Caco-2 (cell line): ENCODE measurements around the gene RALGAPA2. TPM values are rescaled to one million over a fixed set of nuclear protein-coding genes. Genes with fewer than 3 reads are reported as not detected.

Experiments used
- BruUV-seq: library from RNA; stranded (reverse); fragments of 400-500 nt; replicated peaks from 2 replicates; lab custom pipeline; 2021; lab: Mats Ljungman, UMichigan
- CTCF ChIA-PET: fragments of 300-600 bp; sonication (Branson Sonifier 250); formaldehyde crosslinking; loops from one replicate; lab custom pipeline; 2022; ENCODE audit warnings: antibody characterized with exemption; lab: Charles Lee
- POLR2A ChIA-PET: fragments of 300-600 bp; sonication (Branson Sonifier 250); formaldehyde crosslinking; loops from one replicate; lab custom pipeline; 2022; ENCODE audit warnings: antibody characterized with exemption; lab: Charles Lee
- DNase-seq, 2 experiments: peaks; one replicate each; pipeline versions ENCODE4 v3.0.0 to v3.0.0-alpha.2; 2020 to 2022
- H3K27me3 ChIP-seq: replicated peaks from 2 replicates; pipeline ENCODE4 v1.6.0; 2011; ENCODE audit warnings: low read length; ENCODE audit not compliant: control insufficient read depth, insufficient read depth
- H3K36me3 ChIP-seq: 2 replicates; pipeline ENCODE4 v1.5.1; 2011; ENCODE audit warnings: low read length; ENCODE audit not compliant: control insufficient read depth, insufficient read depth
- H3K4me1 ChIP-seq: fragments of 250-450 bp; sonication (Bioruptor Pico); 2 replicates; pipeline ENCODE4 v1.5.1; 2020; ENCODE audit warnings: mild to moderate bottlenecking
- H3K4me3 ChIP-seq: 2 replicates; pipeline ENCODE4 v1.5.1; 2011; ENCODE audit warnings: low read depth, mild to moderate bottlenecking, control low read depth, low read length
- H3K9me3 ChIP-seq: fragments of 250-450 bp; sonication (Bioruptor Pico); 2 replicates; pipeline ENCODE4 v1.5.1; 2020; ENCODE audit warnings: mild to moderate bottlenecking, moderate library complexity
- H3K27ac Mint-ChIP-seq: one replicate; pipeline ENCODE4 v1.8.0; 2022; ENCODE audit warnings: mixed read lengths; ENCODE audit not compliant: unreplicated experiment
- H3K27me3 Mint-ChIP-seq: one replicate; pipeline ENCODE4 v1.8.0; 2022; ENCODE audit warnings: mixed read lengths; ENCODE audit not compliant: insufficient read depth, unreplicated experiment
- H3K36me3 Mint-ChIP-seq: one replicate; pipeline ENCODE4 v1.8.0; 2022; ENCODE audit warnings: mild to moderate bottlenecking, mixed read lengths; ENCODE audit not compliant: insufficient read depth, unreplicated experiment
- H3K4me1 Mint-ChIP-seq: one replicate; pipeline ENCODE4 v1.8.0; 2022; ENCODE audit warnings: low read depth, mixed read lengths; ENCODE audit not compliant: unreplicated experiment
- H3K4me3 Mint-ChIP-seq: one replicate; pipeline ENCODE4 v1.8.0; 2022; ENCODE audit warnings: mild to moderate bottlenecking, moderate library complexity, mixed read lengths; ENCODE audit not compliant: unreplicated experiment
- H3K9me3 Mint-ChIP-seq: one replicate; pipeline ENCODE4 v1.8.0; 2022; ENCODE audit warnings: mixed read lengths; ENCODE audit not compliant: unreplicated experiment
- intact Hi-C: fragments of 100-400 bp; cut with micrococcal nuclease; formaldehyde crosslinking; loops from one replicate; pipeline ENCODE4 v1.10.0; 2022; ENCODE audit not compliant: unreplicated experiment
- total RNA-seq: library from RNA; stranded (reverse); gene quantifications from 2 replicates; pipeline ENCODE4 v1.2.3, GENCODE V29; 2022
- TF ChIP-seq, protein P1 (sequence below), 2 experiments: fragments of 200-600 bp in 1 of 2; IDR thresholded peaks; 1 replicate in 1 of 2; 2 replicates in 1 of 2; pipeline versions ENCODE4 v1.5.1 to v1.8.0; 2011 to 2022; ENCODE audit warnings: antibody characterized with exemption in 1 of 2, control low read depth in 1 of 2, inconsistent platforms in 1 of 2, low read depth in 1 of 2, low read length in 1 of 2, mild to moderate bottlenecking in 1 of 2, moderate library complexity in 1 of 2; ENCODE audit not compliant: insufficient read depth in 1 of 2, severe bottlenecking in 1 of 2, unreplicated experiment in 1 of 2

The RALGAPA2 gene
- total RNA-seq, 1 experiment from 2014 or later, result 17.3 TPM

DNA sequence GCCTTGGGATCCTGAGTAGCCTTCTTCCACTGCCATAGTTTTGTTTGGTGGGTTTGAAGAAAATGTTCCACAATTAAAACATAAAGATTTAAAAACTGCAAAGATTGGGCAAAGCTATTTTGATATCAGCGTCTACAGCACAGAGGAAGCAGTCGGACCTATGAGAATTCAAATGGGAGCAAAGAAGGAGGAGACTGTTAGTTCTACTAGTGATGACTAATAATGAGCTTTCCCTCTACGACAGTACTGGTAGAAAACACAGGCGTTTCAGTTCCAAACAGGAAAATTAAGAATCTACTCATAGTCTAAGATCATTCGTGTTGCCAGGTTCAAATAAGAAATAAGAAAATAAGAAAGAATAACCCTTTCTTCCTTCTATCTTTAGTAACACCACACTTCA, 223.4 kb downstream of the RALGAPA2 start:
- no peak for DNase-seq
- Histone ChIP-seq H3K4me3 (no peak overlapping the region), H3K9me3 (no peaks in the 10 kb centered on the region), H3K27me3 (no peaks in the 10 kb centered on the region), H3K36me3 (no peaks in the 10 kb centered on the region), H3K4me1 (no peaks in the 10 kb centered on the region)
- H3K36me3 Mint-ChIP-seq, result no peaks in the 10 kb centered on the region
- ChIA-PET POLR2A (no interaction called here), CTCF (no interaction called here)
- intact Hi-C loops, result loop anchor here (10.0 kb wide), 1 partner anchor 124 kb away; the partner anchor contains the start of gene INSM1
- TF ChIP-seq, protein P1, sequence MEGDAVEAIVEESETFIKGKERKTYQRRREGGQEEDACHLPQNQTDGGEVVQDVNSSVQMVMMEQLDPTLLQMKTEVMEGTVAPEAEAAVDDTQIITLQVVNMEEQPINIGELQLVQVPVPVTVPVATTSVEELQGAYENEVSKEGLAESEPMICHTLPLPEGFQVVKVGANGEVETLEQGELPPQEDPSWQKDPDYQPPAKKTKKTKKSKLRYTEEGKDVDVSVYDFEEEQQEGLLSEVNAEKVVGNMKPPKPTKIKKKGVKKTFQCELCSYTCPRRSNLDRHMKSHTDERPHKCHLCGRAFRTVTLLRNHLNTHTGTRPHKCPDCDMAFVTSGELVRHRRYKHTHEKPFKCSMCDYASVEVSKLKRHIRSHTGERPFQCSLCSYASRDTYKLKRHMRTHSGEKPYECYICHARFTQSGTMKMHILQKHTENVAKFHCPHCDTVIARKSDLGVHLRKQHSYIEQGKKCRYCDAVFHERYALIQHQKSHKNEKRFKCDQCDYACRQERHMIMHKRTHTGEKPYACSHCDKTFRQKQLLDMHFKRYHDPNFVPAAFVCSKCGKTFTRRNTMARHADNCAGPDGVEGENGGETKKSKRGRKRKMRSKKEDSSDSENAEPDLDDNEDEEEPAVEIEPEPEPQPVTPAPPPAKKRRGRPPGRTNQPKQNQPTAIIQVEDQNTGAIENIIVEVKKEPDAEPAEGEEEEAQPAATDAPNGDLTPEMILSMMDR (IDR thresholded peaks at IDR 0.05; ENCODE audit: insufficient read depth in 1 of 2, low read depth in 1 of 2, low read length in 1 of 2, severe bottlenecking in 1 of 2, unreplicated experiment in 1 of 2), result no peak
- H3K4me3 Mint-ChIP-seq, result no peak overlapping the region
- no peaks in the 10 kb centered on the region for H3K27me3 Mint-ChIP-seq
- no TSS peak for BruUV-seq
- H3K4me1 Mint-ChIP-seq, result no peaks in the 10 kb centered on the region
- no peak overlapping the region for H3K27ac Mint-ChIP-seq
- no peaks in the 10 kb centered on the region for H3K9me3 Mint-ChIP-seq

DNA sequence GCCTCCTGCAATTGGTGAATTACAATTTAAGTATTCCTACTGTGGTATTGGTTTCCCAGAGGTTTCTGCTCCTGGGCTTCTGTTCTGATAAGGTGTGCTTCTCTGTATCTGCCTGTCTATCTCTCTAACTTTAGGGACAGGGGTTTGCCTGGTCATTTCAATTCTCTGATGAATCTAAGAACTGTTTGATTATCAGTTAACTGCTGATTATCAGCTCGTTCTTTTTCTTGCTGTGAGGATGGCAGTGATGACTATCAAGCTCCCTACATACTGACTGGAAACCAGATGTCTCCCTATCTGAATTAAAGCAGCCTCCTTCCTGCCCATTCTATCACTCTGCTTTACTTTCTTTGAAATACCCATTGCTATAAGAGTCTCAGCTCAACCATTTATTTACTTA, 224.1 kb downstream of the RALGAPA2 start:
- Histone ChIP-seq H3K4me3 (no peak overlapping the region), H3K9me3 (no peaks in the 10 kb centered on the region), H3K27me3 (no peaks in the 10 kb centered on the region), H3K36me3 (no peaks in the 10 kb centered on the region), H3K4me1 (no peaks in the 10 kb centered on the region)
- no peaks in the 10 kb centered on the region for H3K9me3 Mint-ChIP-seq
- TF ChIP-seq, protein P1 (IDR thresholded peaks at IDR 0.05; ENCODE audit: insufficient read depth in 1 of 2, low read depth in 1 of 2, low read length in 1 of 2, severe bottlenecking in 1 of 2, unreplicated experiment in 1 of 2), result no peak
- DNase-seq, result no peak
- POLR2A ChIA-PET, result no interaction called here
- intact Hi-C loops, result loop anchor here (10.0 kb wide), 1 partner anchor 124 kb away; the partner anchor contains the start of gene INSM1
- no TSS peak for BruUV-seq
- H3K4me3 Mint-ChIP-seq, result no peak overlapping the region
- no peak overlapping the region for H3K27ac Mint-ChIP-seq
- H3K36me3 Mint-ChIP-seq, result no peaks in the 10 kb centered on the region
- no peaks in the 10 kb centered on the region for H3K27me3 Mint-ChIP-seq
- H3K4me1 Mint-ChIP-seq, result no peaks in the 10 kb centered on the region
- CTCF ChIA-PET, result no interaction called here

DNA sequence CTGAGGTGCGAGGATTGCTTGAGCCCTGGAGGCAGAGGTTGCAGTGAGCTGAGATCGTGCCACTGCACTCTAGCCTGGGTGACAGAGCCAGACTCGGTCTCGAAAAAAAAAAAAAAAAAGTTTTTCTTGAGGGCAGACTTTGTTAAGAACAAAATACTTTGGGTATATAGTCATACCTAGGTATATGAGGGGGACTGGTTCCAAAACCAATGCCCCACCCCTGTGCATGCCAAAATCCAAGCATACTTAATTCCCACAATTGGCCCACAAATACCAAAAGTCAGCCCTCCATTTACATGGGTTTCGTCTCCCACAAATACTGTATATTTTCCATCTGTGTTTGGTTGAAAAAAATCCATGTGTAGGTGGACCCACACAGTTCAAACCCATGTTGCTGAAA, 224.6 kb downstream of the RALGAPA2 start:
- Histone ChIP-seq H3K4me3 (no peak overlapping the region), H3K9me3 (no peaks in the 10 kb centered on the region), H3K27me3 (no peaks in the 10 kb centered on the region), H3K36me3 (no peaks in the 10 kb centered on the region; the same call in 1 of the 2 replicates), H3K4me1 (peaks cover 2% of the 10 kb centered on the region; the same call in 1 of the 2 replicates)
- no peaks in the 10 kb centered on the region for H3K9me3 Mint-ChIP-seq
- ChIA-PET POLR2A (no interaction called here), CTCF (interaction anchor here (0.7 kb wide), 1 partner anchor 161 kb away, joined by 6 read pairs; no protein-coding TSS in a partner anchor)
- no peak overlapping the region for H3K4me3 Mint-ChIP-seq
- H3K27ac Mint-ChIP-seq, result no peak overlapping the region
- H3K36me3 Mint-ChIP-seq, result no peaks in the 10 kb centered on the region
- BruUV-seq, result no TSS peak
- H3K27me3 Mint-ChIP-seq, result no peaks in the 10 kb centered on the region
- TF ChIP-seq, protein P1 (IDR thresholded peaks at IDR 0.05; ENCODE audit: insufficient read depth in 1 of 2, low read depth in 1 of 2, low read length in 1 of 2, severe bottlenecking in 1 of 2, unreplicated experiment in 1 of 2), result no peak
- peaks cover 2% of the 10 kb centered on the region for H3K4me1 Mint-ChIP-seq
- intact Hi-C loops, result loop anchor here (10.0 kb wide), 1 partner anchor 123 kb away; the partner anchor contains the start of gene INSM1
- no peak for DNase-seq
